ENCODE results near the gene BMP7. TPM values are rescaled to one million over a fixed set of nuclear protein-coding genes. Genes with fewer than 3 reads are reported as not detected.

Gene BMP7
- polyA plus RNA-seq (2013), result 13.5 and 14.2 TPM in 2 replicates

DNA sequence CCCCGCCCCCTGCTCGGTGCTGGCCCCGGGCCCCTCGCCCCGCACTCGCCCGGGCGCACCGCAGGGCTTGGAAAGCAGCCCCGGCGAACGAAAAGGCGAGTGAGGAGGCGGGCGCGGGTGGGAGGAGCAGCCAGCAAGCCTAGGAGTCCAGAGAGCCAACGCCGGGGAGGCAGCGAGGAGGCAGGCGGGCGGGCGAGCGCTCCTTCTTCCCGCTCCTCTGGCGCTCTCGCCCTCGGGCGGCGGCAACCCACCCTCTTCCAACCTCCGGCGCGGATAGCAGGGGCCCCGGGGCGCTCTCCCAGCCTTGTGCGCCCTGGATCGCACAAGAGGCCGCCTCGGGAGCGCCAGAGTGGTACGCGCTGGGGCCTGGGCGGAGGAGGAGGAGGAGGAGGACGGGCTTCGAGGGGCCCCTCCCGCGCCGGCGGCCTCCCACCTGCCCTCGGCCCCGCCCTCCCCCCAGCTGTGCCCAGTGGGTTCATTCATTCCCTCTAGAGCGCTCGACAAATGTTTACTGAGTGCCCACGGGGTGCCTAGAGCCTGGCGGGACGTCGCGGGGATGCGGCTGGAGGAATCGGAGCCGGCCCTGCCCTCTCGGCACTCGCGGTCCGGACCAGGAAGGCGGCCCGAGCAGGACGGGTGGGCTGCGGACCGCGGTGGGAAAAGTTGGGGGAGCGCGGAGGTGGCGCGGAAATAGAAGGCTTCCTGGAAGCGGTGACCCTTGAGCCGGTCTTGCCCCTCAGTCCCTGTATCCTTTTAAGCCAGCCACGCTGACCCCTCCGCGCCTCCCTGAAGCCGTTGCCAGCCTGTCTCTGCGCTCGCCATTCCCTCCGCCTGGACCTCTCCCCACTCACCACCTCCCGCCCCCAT, at the start of gene BMP7:
TSS of gene BMP7 (minus strand) at position 351 of the 867 bp plus-strand sequence. CDS start 519 bp downstream, outside the sequence.
- Histone ChIP-seq H3K4me3 (ENCODE audit: low read depth, low read length) (peak within 1 kb of the TSS; percentile 70), H3K36me3 (ENCODE audit: control insufficient read depth in 1 of 2, insufficient read depth in 2 of 2, low read length in 2 of 2) (no peaks in the 10 kb centered on the region), H2AFZ (ENCODE audit: insufficient read depth, low read length, poor library complexity) (peak within 1 kb of the TSS; percentile 35), H3K14ac (ENCODE audit: low read length) (peak within 1 kb of the TSS; percentile 8), H2BK5ac (ENCODE audit: low read depth, low read length, poor library complexity) (no peak within 1 kb of the TSS), H3K27ac (ENCODE audit: low read depth, low read length) (no peak within 1 kb of the TSS), H3K18ac (ENCODE audit: low read length) (peak within 1 kb of the TSS; percentile 5), H2BK120ac (ENCODE audit: insufficient read depth, low read length, poor library complexity) (no peak within 1 kb of the TSS), H2BK12ac (ENCODE audit: low read length) (no peak within 1 kb of the TSS), H3K79me1 (ENCODE audit: low read length) (peaks cover 5% of the 10 kb centered on the region), H3K9ac (ENCODE audit: low read length) (no peak within 1 kb of the TSS), H4K8ac (ENCODE audit: low read depth, low read length) (no peak within 1 kb of the TSS), H3K4me2 (ENCODE audit: low read length) (peak within 1 kb of the TSS; percentile 83), H3K79me2 (ENCODE audit: control insufficient read depth, insufficient read depth, low read length, poor library complexity) (peaks cover 4% of the 10 kb centered on the region), H3K4ac (ENCODE audit: low read depth, low read length) (no peak within 1 kb of the TSS), H4K91ac (ENCODE audit: low read depth, low read length) (no peak within 1 kb of the TSS), H4K12ac (ENCODE audit: low read depth, low read length) (no peak within 1 kb of the TSS), H3K4me1 (ENCODE audit: control insufficient read depth in 1 of 2, insufficient read depth in 2 of 2, low read length in 2 of 2) (peaks cover 19 to 34% of the 10 kb centered on the region in 2 experiments), H3K23ac (ENCODE audit: low read length) (no peak within 1 kb of the TSS), H3K27me3 (ENCODE audit: insufficient read depth, low read length) (peaks cover 21% of the 10 kb centered on the region), H2AK5ac (ENCODE audit: low read length) (no peak within 1 kb of the TSS), H3K9me3 (ENCODE audit: insufficient read depth, low read depth, low read length) (peaks cover 3% of the 10 kb centered on the region)
- WGBS (ENCODE audit: extremely low coverage, insufficient coverage, insufficient read length), result no CpG with 5 or more reads among the region's 84 CpGs
- DNase-seq, result peak; percentile 14 to 66

DNA sequence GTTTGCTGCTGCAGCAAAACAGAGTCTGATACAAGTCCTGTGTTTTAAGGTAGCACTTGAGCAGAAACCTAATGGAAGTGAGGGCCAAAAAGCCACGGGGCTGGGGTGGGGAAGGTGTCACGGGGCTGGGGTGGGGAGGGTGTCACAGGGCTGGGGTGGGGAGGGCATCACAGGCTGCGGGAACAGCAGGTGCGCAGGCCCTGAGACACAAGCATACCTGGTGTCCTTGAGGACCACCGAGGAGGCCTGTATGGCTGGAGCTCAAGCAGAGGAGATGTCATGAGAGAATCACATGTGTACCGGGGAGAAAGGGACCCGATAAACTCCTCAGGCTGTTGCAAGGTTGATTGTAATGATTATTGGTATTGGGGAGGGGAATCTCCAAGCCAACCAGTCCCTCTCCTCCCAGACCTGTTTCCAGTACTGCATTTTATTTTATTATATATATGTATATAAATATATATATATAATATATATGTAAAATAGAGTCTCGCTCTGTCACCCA, 49.6 kb upstream of the BMP7 start:
- no peak overlapping the region for H3K27ac ChIP-seq (ENCODE audit: low read depth, low read length)
- H3K27me3 ChIP-seq (ENCODE audit: insufficient read depth, low read length), result no peaks in the 10 kb centered on the region
- WGBS (ENCODE audit: extremely low coverage, insufficient coverage, insufficient read length), result no CpG with 5 or more reads among the region's 8 CpGs
- no peak overlapping the region for H3K9ac ChIP-seq (ENCODE audit: low read length)
- no peak overlapping the region for H2BK120ac ChIP-seq (ENCODE audit: insufficient read depth, low read length, poor library complexity)
- H3K79me2 ChIP-seq (ENCODE audit: control insufficient read depth, insufficient read depth, low read length, poor library complexity), result no peaks in the 10 kb centered on the region
- no peak overlapping the region for H3K23ac ChIP-seq (ENCODE audit: low read length)
- no peak overlapping the region for H2AK5ac ChIP-seq (ENCODE audit: low read length)
- no peaks in the 10 kb centered on the region for H3K79me1 ChIP-seq (ENCODE audit: low read length)
- no peak overlapping the region for H4K12ac ChIP-seq (ENCODE audit: low read depth, low read length)
- H4K8ac ChIP-seq (ENCODE audit: low read depth, low read length), result no peak overlapping the region
- no peaks in the 10 kb centered on the region for H3K9me3 ChIP-seq (ENCODE audit: insufficient read depth, low read depth, low read length)
- H3K36me3 ChIP-seq (ENCODE audit: control insufficient read depth in 1 of 2, insufficient read depth in 2 of 2, low read length in 2 of 2), result no peaks in the 10 kb centered on the region
- H2BK12ac ChIP-seq (ENCODE audit: low read length), result no peak overlapping the region
- no peak overlapping the region for H2AFZ ChIP-seq (ENCODE audit: insufficient read depth, low read length, poor library complexity)
- H4K91ac ChIP-seq (ENCODE audit: low read depth, low read length), result no peak overlapping the region
- no peak overlapping the region for H3K4me2 ChIP-seq (ENCODE audit: low read length)
- no peak overlapping the region for H2BK5ac ChIP-seq (ENCODE audit: low read depth, low read length, poor library complexity)
- DNase-seq, result peak in 1 of 2 donors; percentile 31
- no peak overlapping the region for H3K14ac ChIP-seq (ENCODE audit: low read length)
- peaks cover 0 to 3% of the 10 kb centered on the region in 2 experiments for H3K4me1 ChIP-seq (ENCODE audit: control insufficient read depth in 1 of 2, insufficient read depth in 2 of 2, low read length in 2 of 2)
- no peak overlapping the region for H3K18ac ChIP-seq (ENCODE audit: low read length)
- H3K4me3 ChIP-seq (ENCODE audit: low read depth, low read length), result no peak overlapping the region
- H3K4ac ChIP-seq (ENCODE audit: low read depth, low read length), result no peak overlapping the region

DNA sequence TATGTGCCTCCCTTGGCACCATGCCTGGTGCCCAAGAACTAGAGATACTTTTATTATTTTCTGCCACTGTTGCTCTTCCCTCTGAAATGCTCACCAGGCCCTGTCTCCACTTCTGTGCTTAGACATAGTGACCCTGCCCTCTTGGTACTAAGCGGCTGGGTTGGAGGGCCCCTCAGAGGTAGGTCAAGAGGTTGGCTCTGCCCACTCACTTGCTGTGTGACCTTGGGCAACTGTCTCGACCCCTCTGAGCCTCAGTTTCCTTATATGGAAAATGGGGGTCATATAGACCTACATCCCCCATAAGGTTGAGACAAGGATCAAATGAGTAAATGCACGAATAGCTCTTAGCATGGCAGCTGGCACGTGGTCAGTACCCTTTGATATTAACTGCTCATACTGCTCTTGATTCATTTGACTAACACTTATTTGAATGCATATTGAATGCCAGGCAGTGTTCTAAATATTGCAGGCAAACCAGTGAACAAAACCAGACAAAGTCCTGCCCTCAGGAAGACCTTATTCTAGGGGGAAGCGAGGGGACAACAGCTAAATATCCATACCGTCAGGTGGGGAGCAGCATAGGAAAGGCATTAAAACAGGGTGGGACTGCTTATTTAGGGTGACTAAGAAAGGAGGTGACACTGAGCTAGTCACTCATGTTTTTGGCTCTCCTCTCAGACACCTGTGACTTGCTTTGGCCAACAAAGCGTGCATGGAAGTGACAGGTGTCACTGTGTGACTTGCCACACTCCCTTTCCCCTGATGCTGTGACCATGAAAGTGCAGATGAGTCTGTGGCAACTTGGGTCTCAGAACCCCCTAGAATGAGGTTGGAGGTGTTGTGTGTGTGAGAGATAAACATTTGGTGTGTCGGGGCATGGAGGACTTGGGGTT, 48.9 kb upstream of the BMP7 start:
- no peak overlapping the region for H2BK12ac ChIP-seq (ENCODE audit: low read length)
- no peak overlapping the region for H2BK5ac ChIP-seq (ENCODE audit: low read depth, low read length, poor library complexity)
- H4K12ac ChIP-seq (ENCODE audit: low read depth, low read length), result no peak overlapping the region

DNA sequence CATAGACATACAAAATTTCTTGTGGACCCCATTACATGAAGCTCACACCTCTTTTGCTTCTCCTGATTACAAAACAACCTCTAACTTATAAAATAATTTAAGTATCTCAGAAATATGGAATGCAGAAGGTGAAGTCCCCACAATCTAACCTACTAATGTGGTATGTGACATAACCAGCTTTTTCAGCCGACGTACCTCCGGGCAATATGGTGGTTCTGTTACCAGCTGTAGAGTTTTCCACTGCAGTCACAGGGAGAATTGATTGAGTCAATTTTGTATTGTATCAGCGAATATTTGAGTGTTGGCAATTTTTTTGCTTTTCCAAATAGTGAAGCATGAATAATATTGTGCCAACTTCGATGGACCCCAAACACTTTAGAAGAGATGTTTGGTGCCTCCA, 47.5 kb upstream of the BMP7 start:
- Histone ChIP-seq H3K27ac (ENCODE audit: low read depth, low read length) (no peak overlapping the region), H3K4me2 (ENCODE audit: low read length) (no peak overlapping the region), H2BK5ac (ENCODE audit: low read depth, low read length, poor library complexity) (no peak overlapping the region), H4K91ac (ENCODE audit: low read depth, low read length) (no peak overlapping the region), H3K23ac (ENCODE audit: low read length) (no peak overlapping the region), H3K9me3 (ENCODE audit: insufficient read depth, low read depth, low read length) (no peaks in the 10 kb centered on the region), H2AFZ (ENCODE audit: insufficient read depth, low read length, poor library complexity) (no peak overlapping the region), H3K79me1 (ENCODE audit: low read length) (peaks cover 2% of the 10 kb centered on the region), H3K79me2 (ENCODE audit: control insufficient read depth, insufficient read depth, low read length, poor library complexity) (no peaks in the 10 kb centered on the region), H3K18ac (ENCODE audit: low read length) (no peak overlapping the region), H4K12ac (ENCODE audit: low read depth, low read length) (no peak overlapping the region), H3K9ac (ENCODE audit: low read length) (no peak overlapping the region), H3K36me3 (ENCODE audit: control insufficient read depth in 1 of 2, insufficient read depth in 2 of 2, low read length in 2 of 2) (no peaks in the 10 kb centered on the region), H2BK12ac (ENCODE audit: low read length) (no peak overlapping the region), H2BK120ac (ENCODE audit: insufficient read depth, low read length, poor library complexity) (no peak overlapping the region), H3K27me3 (ENCODE audit: insufficient read depth, low read length) (no peaks in the 10 kb centered on the region), H3K4ac (ENCODE audit: low read depth, low read length) (no peak overlapping the region), H3K4me1 (ENCODE audit: control insufficient read depth in 1 of 2, insufficient read depth in 2 of 2, low read length in 2 of 2) (peaks cover 9 to 11% of the 10 kb centered on the region in 2 experiments), H2AK5ac (ENCODE audit: low read length) (no peak overlapping the region), H4K8ac (ENCODE audit: low read depth, low read length) (no peak overlapping the region), H3K4me3 (ENCODE audit: low read depth, low read length) (no peak overlapping the region), H3K14ac (ENCODE audit: low read length) (no peak overlapping the region)
- WGBS (ENCODE audit: extremely low coverage, insufficient coverage, insufficient read length), result no CpG with 5 or more reads among the region's 5 CpGs
- peak; percentile 84 to 94 for DNase-seq

More for the DNA sequence above, 48.9 kb upstream of the BMP7 start:
- H3K79me2 ChIP-seq (ENCODE audit: control insufficient read depth, insufficient read depth, low read length, poor library complexity), result no peaks in the 10 kb centered on the region
- no peak overlapping the region for H3K14ac ChIP-seq (ENCODE audit: low read length)
- no peak overlapping the region for H2AK5ac ChIP-seq (ENCODE audit: low read length)
- H3K36me3 ChIP-seq (ENCODE audit: control insufficient read depth in 1 of 2, insufficient read depth in 2 of 2, low read length in 2 of 2), result no peaks in the 10 kb centered on the region
- H4K8ac ChIP-seq (ENCODE audit: low read depth, low read length), result no peak overlapping the region
- no peak overlapping the region for H3K4ac ChIP-seq (ENCODE audit: low read depth, low read length)
- no peak overlapping the region for H3K4me3 ChIP-seq (ENCODE audit: low read depth, low read length)
- no peaks in the 10 kb centered on the region for H3K27me3 ChIP-seq (ENCODE audit: insufficient read depth, low read length)
- H3K23ac ChIP-seq (ENCODE audit: low read length), result no peak overlapping the region
- no peaks in the 10 kb centered on the region for H3K79me1 ChIP-seq (ENCODE audit: low read length)
- no peak overlapping the region for H3K18ac ChIP-seq (ENCODE audit: low read length)
- DNase-seq, result no peak
- no peaks in the 10 kb centered on the region for H3K9me3 ChIP-seq (ENCODE audit: insufficient read depth, low read depth, low read length)
- H2AFZ ChIP-seq (ENCODE audit: insufficient read depth, low read length, poor library complexity), result no peak overlapping the region
- no CpG with 5 or more reads among the region's 8 CpGs for WGBS (ENCODE audit: extremely low coverage, insufficient coverage, insufficient read length)
- peaks cover 0 to 3% of the 10 kb centered on the region in 2 experiments for H3K4me1 ChIP-seq (ENCODE audit: control insufficient read depth in 1 of 2, insufficient read depth in 2 of 2, low read length in 2 of 2)
- no peak overlapping the region for H4K91ac ChIP-seq (ENCODE audit: low read depth, low read length)
- H2BK120ac ChIP-seq (ENCODE audit: insufficient read depth, low read length, poor library complexity), result no peak overlapping the region
- no peak overlapping the region for H3K9ac ChIP-seq (ENCODE audit: low read length)
- H3K4me2 ChIP-seq (ENCODE audit: low read length), result no peak overlapping the region
- no peak overlapping the region for H3K27ac ChIP-seq (ENCODE audit: low read depth, low read length)
